Endothelial cell of umbilical vein (primary cell): ENCODE measurements around the gene JMJD8.

Experiments used
- CTCF ChIP-seq, 2 donors: IDR thresholded peaks; 1 replicate in 1 of 2; 2 replicates in 1 of 2; pipeline ENCODE4 v1.5.1; 2011; ENCODE audit warnings: low read length in 2 of 2, mild to moderate bottlenecking in 2 of 2, moderate library complexity in 2 of 2, control low read depth in 1 of 2, inconsistent platforms in 1 of 2, low read depth in 1 of 2; ENCODE audit not compliant: insufficient read depth in 1 of 2; ENCODE audit errors: extremely low read depth in 1 of 2
- GATA2 ChIP-seq: IDR thresholded peaks from 2 replicates; pipeline ENCODE4 v1.7.0; 2011; ENCODE audit warnings: low read depth, mild to moderate bottlenecking, moderate library complexity, mixed read lengths, low read length; ENCODE audit not compliant: insufficient read length, insufficient read depth
- POLR2A ChIP-seq: IDR thresholded peaks from 2 replicates; pipeline ENCODE4 v1.6.1; 2012; ENCODE audit warnings: low read depth, mild to moderate bottlenecking, control low read depth, low read length
- POLR2AphosphoS5 ChIP-seq: IDR thresholded peaks from 2 replicates; pipeline ENCODE4 v1.6.1; 2012; ENCODE audit warnings: low read depth, mild to moderate bottlenecking, control low read depth, low read length, moderate library complexity; ENCODE audit not compliant: insufficient read depth

DNA sequence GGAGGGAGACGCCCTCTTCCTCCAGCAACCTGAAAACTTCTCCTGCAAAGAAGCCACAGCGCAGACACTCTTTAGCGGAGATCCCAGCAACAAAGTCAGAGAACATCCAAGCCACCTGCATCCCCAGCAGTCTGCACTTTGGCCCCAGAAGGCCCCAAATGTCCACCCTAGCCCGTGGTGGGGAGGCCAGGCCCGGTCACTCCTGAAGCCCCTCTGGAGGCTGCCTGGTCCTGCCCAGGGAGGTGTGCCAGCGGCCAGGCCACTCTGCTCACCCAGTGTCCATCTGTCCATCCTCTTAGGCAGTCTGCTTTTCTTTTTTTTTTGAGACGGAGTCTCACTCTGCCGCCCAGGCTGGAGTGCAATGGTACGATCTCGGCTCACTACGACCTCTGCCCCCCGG is 48.2 kb upstream of the JMJD8 start:
- TF ChIP-seq POLR2A (no peak), CTCF (IDR thresholded peaks at IDR 0.05; ENCODE audit: extremely low read depth in 1 of 2, insufficient read depth in 1 of 2, low read depth in 1 of 2, low read length in 2 of 2) (no peak), POLR2AphosphoS5 (no peak), GATA2 (no peak)
